ENCODE data around the gene MCC.

Gene MCC

DNA sequence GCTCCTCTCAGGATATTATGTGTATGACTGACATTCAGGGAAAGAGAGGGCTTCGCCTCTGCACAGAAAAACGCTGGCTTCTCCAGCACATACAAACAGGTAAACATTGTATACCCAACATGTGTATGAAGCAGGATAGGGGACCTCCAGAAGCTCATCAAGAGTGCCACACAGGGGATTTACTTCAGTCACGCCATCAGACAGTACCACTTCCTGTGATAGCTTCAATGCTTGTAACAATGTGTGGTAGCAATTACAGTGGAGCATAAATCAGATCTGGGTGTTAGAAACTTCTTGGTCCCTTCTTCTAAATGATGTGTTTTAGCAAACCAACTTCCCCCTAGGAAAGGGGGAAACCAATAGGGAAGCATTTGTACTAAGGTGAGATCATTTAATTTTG, 214.3 kb downstream of the MCC start:
- TF ChIP-seq, protein P1, sequence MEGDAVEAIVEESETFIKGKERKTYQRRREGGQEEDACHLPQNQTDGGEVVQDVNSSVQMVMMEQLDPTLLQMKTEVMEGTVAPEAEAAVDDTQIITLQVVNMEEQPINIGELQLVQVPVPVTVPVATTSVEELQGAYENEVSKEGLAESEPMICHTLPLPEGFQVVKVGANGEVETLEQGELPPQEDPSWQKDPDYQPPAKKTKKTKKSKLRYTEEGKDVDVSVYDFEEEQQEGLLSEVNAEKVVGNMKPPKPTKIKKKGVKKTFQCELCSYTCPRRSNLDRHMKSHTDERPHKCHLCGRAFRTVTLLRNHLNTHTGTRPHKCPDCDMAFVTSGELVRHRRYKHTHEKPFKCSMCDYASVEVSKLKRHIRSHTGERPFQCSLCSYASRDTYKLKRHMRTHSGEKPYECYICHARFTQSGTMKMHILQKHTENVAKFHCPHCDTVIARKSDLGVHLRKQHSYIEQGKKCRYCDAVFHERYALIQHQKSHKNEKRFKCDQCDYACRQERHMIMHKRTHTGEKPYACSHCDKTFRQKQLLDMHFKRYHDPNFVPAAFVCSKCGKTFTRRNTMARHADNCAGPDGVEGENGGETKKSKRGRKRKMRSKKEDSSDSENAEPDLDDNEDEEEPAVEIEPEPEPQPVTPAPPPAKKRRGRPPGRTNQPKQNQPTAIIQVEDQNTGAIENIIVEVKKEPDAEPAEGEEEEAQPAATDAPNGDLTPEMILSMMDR (IDR thresholded peaks at IDR 0.05; ENCODE audit: control insufficient read depth, extremely low read depth, insufficient read depth): no peak

DNA sequence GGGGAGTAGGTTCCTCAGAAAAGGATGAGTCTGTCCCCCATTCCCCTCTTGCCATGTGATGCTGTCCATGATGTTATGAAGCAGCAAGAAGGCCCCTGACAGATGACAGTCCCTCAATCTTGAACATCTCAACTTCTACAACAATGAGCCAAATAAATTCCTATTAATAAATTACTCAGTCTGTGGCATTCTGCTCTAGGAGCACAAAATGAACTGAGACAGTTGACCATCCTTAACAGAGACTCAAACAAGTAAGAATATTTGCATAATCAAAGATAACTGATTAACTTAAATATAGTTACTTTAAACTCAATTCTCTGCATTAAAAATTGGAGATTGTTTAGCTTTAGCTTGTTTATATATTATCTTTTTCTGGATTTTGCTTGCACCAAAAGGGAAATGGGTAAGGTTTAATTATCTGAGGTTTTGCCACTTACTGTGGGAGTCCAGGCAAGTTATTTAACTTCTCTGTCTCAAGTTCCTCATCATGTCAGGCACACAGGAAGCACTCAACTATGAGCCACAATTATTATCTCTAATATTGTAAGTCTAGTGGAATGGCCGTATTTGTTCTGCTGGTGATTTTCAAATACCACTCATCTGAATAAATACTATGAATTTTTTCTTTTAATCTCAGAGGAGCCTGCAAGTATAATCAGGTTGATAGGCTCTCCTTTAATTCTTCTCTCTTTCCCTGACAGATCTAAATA, 216.4 kb downstream of the MCC start:
- TF ChIP-seq, protein P1 (IDR thresholded peaks at IDR 0.05; ENCODE audit: control insufficient read depth, extremely low read depth, insufficient read depth): no peak
- no peak for DNase-seq (ENCODE audit: low read depth)
- no peak overlapping the region for H3K4me3 ChIP-seq (ENCODE audit: low read depth, low read length)

More for the DNA sequence above, 214.3 kb downstream of the MCC start:
- DNase-seq (ENCODE audit: low read depth): no peak
- no peak overlapping the region for H3K4me3 ChIP-seq (ENCODE audit: low read depth, low read length)

DNA sequence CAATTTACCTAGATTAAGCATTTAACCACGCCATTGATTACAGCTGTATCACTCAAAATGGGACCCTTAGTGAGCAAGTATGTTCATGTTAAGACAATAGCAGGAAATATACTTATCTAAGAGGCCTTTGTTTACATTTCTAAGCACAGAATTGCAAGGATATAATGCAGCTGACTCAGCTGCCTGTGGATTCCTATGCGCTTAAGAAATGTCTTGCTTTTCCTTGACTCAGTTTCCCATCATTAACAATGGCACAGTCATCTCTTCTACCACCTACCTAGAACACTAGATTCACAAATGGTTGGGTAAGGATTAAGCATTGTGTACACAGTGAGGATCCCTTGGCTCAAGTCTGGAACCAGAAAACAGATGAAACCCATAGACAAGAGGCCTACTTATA, 217.2 kb downstream of the MCC start:
- TF ChIP-seq, protein P1 (IDR thresholded peaks at IDR 0.05; ENCODE audit: control insufficient read depth, extremely low read depth, insufficient read depth): no peak
- no peak overlapping the region for H3K4me3 ChIP-seq (ENCODE audit: low read depth, low read length)
- DNase-seq (ENCODE audit: low read depth): no peak

DNA sequence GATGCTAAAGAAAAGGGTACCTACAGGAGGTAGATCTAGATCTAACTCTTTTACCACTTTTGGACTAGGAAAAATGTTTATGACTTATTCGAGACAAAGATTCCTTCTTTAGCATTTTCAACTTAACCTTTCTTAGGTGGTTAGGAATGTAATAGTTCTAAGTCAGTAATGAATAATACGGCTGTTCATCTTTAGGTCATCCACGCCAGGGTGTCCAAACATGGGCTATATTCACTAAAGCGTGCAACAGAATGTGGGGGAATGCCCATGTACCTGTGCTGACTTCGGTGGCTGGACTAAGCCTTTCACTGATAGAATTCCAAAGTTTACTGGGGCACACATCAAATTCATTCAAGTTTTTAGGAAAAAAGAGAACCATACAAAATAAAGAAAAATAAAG, 218.2 kb downstream of the MCC start:
- no peak overlapping the region for H3K4me3 ChIP-seq (ENCODE audit: low read depth, low read length)
- DNase-seq (ENCODE audit: low read depth): no peak
- TF ChIP-seq, protein P1 (IDR thresholded peaks at IDR 0.05; ENCODE audit: control insufficient read depth, extremely low read depth, insufficient read depth): no peak

DNA sequence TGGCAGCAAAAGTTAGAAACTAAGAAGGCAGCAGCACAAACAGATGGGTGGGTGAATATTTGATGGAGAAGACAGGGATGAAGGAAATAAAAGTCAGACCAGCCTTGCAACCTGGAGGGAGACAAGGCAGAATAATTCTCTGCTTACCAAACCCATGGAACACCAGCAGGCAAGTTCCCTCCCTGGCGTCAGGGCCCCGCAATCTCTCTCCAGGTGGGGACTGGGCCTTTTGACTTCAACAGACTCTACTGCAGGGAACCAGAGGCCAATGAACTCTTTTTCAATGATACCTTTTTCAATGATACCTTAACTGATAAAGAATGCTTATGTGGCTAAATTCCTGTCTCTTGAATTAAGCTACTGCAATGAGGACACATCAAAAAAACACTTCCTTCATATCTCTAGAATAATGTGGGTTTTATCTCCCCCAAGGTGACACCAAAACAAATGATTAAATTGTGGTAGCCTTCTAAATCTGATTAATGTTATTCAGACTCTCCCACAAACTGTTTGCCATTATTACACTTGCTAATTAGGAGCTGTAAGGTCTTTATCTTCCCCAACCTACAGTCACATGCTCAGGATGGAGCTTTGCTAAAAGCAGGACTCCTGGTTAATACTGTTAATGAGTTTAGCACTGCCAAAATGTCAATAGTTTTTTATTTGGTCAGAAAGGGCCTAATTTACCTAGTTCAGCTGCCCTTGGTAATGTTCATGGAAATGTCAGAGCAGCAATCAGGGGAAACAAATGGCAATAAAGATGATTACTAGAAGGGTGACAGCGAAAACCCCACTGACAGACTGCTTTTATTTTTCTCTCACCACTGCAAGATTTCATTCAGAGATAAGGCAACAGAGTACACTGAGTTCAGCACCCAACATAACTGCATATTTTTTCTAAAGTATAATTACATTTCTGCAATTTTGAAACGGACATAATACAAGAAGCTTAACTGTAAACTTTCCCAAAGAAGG, 218.9 kb downstream of the MCC start:
- TF ChIP-seq, protein P1 (IDR thresholded peaks at IDR 0.05; ENCODE audit: control insufficient read depth, extremely low read depth, insufficient read depth): no peak
- no peak overlapping the region for H3K4me3 ChIP-seq (ENCODE audit: low read depth, low read length)
- DNase-seq (ENCODE audit: low read depth): no peak

DNA sequence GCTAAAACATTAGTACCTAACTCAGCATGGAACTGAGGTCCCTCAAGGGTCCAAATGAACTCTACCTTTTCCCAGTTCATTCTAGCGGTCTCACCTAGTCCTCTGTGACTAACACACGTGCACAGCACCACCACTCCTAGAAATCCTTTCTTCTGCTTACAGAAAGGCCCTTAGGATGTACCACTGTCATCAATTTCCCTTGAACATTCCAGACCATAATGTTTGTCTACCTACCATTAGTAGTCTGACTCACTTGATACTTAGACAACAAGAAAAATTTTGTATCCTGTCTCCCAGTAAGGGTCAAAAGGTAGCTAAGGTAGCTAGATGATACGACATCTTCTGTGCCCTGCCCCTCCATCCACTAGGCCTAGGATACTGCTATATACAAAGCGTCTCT, 220.0 kb downstream of the MCC start:
- DNase-seq (ENCODE audit: low read depth): no peak
- TF ChIP-seq, protein P1 (IDR thresholded peaks at IDR 0.05; ENCODE audit: control insufficient read depth, extremely low read depth, insufficient read depth): no peak
- H3K4me3 ChIP-seq (ENCODE audit: low read depth, low read length): no peak overlapping the region
